ENCODE results near the gene PRICKLE2.

- TF ChIP-seq CTCF (IDR thresholded peaks at IDR 0.05), result no peak
- no peak for TF ChIP-seq ZFX (IDR thresholded peaks at IDR 0.05; ENCODE audit: borderline replicate concordance)
Observed at GRCh38 chr3:64234571-64234970, 9.3 kb upstream of the PRICKLE2 start.
